Lower lobe of right lung (tissue), 2 donors: Measurements from ENCODE around the gene USP47. TPM values are rescaled to one million over a fixed set of nuclear protein-coding genes. Genes with fewer than 3 reads are reported as not detected.

Source experiments
- ATAC-seq, 2 donors: fragments of 200-7000 bp; cut with Tn5 transposase; one replicate each; pipeline ENCODE4 v1.9.1; 2020 to 2022; ENCODE audit warnings: mild to moderate bottlenecking in 2 of 2, moderate library complexity in 2 of 2
- DNase-seq: peaks from one replicate; pipeline ENCODE4 v3.0.0-alpha.2; 2020
- H3K27ac ChIP-seq: fragments of 200-600 bp; one replicate; pipeline ENCODE4 v1.8.0; 2022
- H3K27me3 ChIP-seq: fragments of 200-600 bp; one replicate; pipeline ENCODE4 v1.8.0; 2022; ENCODE audit warnings: low read depth
- H3K36me3 ChIP-seq: fragments of 200-600 bp; one replicate; pipeline ENCODE4 v1.8.0; 2022; ENCODE audit warnings: mild to moderate bottlenecking
- H3K4me1 ChIP-seq: fragments of 200-600 bp; one replicate; pipeline ENCODE4 v1.8.0; 2022
- H3K4me3 ChIP-seq: fragments of 200-600 bp; one replicate; pipeline ENCODE4 v1.8.0; 2022; ENCODE audit warnings: mild to moderate bottlenecking
- H3K9me3 ChIP-seq: fragments of 200-600 bp; one replicate; pipeline ENCODE4 v1.8.0; 2022
- intact Hi-C: fragments of 100-400 bp; cut with DNase I; formaldehyde crosslinking; loops from one replicate; pipeline ENCODE4 v1.11.0; 2022
- total RNA-seq: library from RNA; stranded (reverse); fragmentation: NEBNext Ultra II Directional; extraction: Animal tissue kit (Norgen Biotek cat#: 25700); gene quantifications from one replicate; pipeline ENCODE4 v1.2.1, GENCODE V29; 2021
- TF ChIP-seq, protein P1 (sequence below): fragments of 200-600 bp; IDR thresholded peaks from one replicate; pipeline ENCODE4 v1.8.0; 2022; ENCODE audit warnings: antibody characterized with exemption, mild to moderate bottlenecking
- donor health status: DM: no; HTN: yes; CAD: no; lungs with severe emphysema.

USP47 gene
- total RNA-seq, 1 donor from 2014 or later = 45.2 TPM

DNA sequence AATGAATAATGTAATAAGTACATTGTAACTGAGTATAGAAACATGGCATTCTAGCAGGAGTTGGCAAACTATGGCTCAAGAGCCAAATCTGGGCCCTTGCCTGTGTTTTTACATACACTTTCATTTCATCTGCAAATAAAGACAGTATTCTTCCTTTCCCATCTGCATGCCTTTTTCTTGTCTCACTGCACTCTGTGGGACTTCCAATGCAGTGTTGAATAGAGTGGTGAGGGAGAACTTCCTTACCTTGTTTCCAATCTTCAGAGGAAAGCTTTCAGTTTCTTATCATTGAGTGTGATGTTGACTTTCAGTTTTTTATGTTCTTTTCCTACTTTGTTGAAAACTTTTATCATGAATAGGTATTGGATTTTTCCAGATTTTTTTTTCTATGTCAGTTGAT is 82.1 kb downstream of the USP47 start:
- Histone ChIP-seq H3K4me3 (no peak overlapping the region), H3K27ac (no peak overlapping the region), H3K4me1 (no peaks in the 10 kb centered on the region), H3K27me3 (no peaks in the 10 kb centered on the region), H3K36me3 (peaks cover 38% of the 10 kb centered on the region), H3K9me3 (no peaks in the 10 kb centered on the region)
- DNase-seq = no peak
- no peak for ATAC-seq
- TF ChIP-seq, protein P1, sequence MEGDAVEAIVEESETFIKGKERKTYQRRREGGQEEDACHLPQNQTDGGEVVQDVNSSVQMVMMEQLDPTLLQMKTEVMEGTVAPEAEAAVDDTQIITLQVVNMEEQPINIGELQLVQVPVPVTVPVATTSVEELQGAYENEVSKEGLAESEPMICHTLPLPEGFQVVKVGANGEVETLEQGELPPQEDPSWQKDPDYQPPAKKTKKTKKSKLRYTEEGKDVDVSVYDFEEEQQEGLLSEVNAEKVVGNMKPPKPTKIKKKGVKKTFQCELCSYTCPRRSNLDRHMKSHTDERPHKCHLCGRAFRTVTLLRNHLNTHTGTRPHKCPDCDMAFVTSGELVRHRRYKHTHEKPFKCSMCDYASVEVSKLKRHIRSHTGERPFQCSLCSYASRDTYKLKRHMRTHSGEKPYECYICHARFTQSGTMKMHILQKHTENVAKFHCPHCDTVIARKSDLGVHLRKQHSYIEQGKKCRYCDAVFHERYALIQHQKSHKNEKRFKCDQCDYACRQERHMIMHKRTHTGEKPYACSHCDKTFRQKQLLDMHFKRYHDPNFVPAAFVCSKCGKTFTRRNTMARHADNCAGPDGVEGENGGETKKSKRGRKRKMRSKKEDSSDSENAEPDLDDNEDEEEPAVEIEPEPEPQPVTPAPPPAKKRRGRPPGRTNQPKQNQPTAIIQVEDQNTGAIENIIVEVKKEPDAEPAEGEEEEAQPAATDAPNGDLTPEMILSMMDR = no peak
- intact Hi-C loops = no loop called here

- intact Hi-C loops = no loop called here
Observed at GRCh38 chr11:11929920-11930319, 88.1 kb downstream of the USP47 start.

DNA sequence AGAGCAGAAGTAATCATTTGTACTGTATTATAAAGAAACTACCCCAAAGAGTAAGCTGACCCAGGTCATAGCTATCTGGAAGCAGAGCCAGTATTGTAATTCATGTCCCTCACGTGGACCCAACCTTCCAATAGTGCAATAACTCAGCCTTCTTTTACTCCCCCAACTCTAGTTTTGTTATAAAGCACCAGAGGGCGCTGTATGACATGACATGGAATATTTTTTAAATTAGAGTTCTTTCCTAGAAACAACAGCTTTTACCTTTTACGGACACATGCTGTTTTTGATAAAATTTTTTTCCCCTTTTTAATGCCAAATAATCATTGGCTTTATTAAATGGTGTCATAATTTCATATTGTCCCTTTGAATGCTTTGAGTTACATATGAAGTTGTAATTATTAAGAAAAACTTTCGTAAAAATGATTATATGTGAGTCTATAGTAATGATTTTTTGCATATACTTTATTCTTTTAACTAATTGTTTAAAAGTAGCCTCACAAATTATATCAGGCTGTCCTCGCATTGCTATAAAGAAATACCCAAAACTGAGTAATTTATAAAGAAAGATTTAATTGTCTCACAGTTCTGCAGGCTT is 89.8 kb downstream of the USP47 start:
- Histone ChIP-seq H3K27me3 (no peaks in the 10 kb centered on the region), H3K36me3 (peaks cover 55% of the 10 kb centered on the region), H3K4me3 (no peak overlapping the region), H3K9me3 (no peaks in the 10 kb centered on the region), H3K27ac (no peak overlapping the region), H3K4me1 (no peaks in the 10 kb centered on the region)
- intact Hi-C loops = no loop called here
- TF ChIP-seq, protein P1 = peak; percentile 65
- DNase-seq (no peak), ATAC-seq (peak; percentile 54 to 70)

More at GRCh38 chr11:11929920-11930319, 88.1 kb downstream of the USP47 start:
- H3K27ac ChIP-seq = no peak overlapping the region
- no peak overlapping the region for H3K4me3 ChIP-seq
- ATAC-seq (no peak), DNase-seq (no peak)
- H3K36me3 ChIP-seq = peaks cover 50% of the 10 kb centered on the region
- no peaks in the 10 kb centered on the region for H3K9me3 ChIP-seq
- no peaks in the 10 kb centered on the region for H3K4me1 ChIP-seq
- TF ChIP-seq, protein P1 = no peak
- no peaks in the 10 kb centered on the region for H3K27me3 ChIP-seq

DNA sequence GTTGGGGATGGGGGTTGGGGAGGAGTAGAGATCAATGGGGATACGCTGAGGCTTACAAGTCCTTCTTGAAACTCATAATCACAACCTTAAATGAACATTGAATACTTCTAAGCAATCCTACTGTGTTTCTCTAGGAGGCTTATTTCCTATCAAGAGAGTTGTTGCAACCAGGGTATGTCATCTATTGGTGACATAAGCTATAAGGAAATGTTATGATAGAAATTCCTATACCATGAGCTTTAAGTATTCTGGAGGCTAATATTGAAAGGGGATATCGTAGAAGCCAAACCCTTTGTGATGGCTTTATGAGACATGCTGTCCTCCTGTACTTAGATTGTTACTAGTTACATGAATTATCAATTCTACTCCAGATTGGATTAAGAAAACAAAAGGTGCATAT is 93.8 kb downstream of the USP47 start:
- ATAC-seq = no peak
- Histone ChIP-seq H3K9me3 (no peaks in the 10 kb centered on the region), H3K4me3 (no peak overlapping the region), H3K4me1 (no peaks in the 10 kb centered on the region), H3K27me3 (no peaks in the 10 kb centered on the region), H3K27ac (no peak overlapping the region), H3K36me3 (peaks cover 77% of the 10 kb centered on the region)
- DNase-seq = no peak
- TF ChIP-seq, protein P1 = no peak
- intact Hi-C loops = no loop called here

DNA sequence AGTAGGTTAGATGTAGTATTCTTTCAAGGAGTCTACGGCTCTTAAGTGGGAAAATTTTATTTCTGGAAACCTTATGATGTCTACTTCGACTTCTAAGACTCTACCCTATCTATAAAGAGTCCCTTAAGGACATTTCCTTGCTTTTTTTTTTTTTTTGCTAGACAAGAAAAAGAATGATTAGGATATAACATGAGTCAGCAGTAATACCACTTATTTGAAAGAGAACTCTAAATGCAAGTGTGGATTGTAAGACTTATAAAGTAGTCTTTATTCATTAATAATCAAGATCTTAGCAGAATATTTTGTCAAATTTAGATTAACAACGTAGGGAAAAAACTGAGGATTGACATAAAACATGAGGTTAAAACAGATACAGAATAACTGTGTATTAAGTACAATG is 95.7 kb downstream of the USP47 start:
- Histone ChIP-seq H3K36me3 (peaks cover 88% of the 10 kb centered on the region), H3K27ac (no peak overlapping the region), H3K9me3 (no peaks in the 10 kb centered on the region), H3K4me3 (no peak overlapping the region), H3K27me3 (no peaks in the 10 kb centered on the region), H3K4me1 (no peaks in the 10 kb centered on the region)
- ATAC-seq = no peak
- TF ChIP-seq, protein P1 = no peak
- no peak for DNase-seq
- intact Hi-C loops = no loop called here
